Activated gamma-delta T cell treated with Interleukin-2 at 50 U/mL for 16 hours (primary cell): Measurements from ENCODE around the gene RBM24.

Experiments used
- DNase-seq: peaks from one replicate; pipeline ENCODE4 v3.0.0-alpha.2; 2020

The RBM24 gene

DNA sequence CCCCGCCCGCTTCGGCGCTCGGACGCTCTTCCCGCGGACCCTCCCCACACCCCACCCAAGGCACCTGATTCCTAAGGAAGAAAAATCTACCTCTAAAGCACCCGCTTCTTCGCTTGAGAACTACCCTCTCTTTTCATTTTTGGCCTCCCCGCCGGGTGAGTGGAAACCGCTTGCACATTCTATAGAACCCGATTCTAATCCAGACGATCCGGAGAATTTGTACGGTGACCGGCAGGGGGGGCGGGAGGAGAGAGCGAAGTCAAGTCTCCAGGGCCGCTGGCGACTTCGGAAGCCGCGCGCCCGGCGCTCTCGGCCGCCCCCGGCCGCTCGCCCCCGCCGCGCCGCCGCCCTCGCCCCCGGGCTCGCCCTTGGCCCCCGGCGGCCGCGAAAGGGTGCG is at the start of gene RBM24:
RBM24 (plus strand) TSS at position 262 of the 397 bp plus-strand sequence. CDS start 221 bp downstream, outside the sequence.
- no peak for DNase-seq

- DNase-seq = no peak
Measured at GRCh38 chr6:17233531-17233930, 47.6 kb upstream of the RBM24 start.

GRCh38 chr6:17237246-17237645 is 43.9 kb upstream of the RBM24 start:
- DNase-seq = no peak

DNA sequence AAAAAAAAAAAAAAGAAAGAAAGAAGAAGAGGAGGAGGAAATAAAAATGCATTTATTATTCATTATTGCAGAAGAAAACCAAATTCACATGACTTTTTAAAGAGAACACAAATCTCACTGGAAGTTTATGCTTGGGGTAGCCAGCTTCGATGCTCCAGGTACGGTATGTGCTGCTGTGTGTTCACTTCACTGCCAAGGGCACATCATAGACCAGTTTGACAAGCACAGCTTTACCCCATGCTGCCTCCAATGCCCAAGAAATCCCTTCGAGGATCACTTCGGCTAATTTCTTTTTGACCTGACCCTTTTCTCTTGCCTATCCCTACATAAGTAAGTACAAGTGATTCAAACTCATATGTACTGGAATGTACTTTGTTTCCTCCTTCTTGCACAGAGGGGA is 41.9 kb upstream of the RBM24 start:
- no peak for DNase-seq

GRCh38 chr6:17240803-17241500 is 40.2 kb upstream of the RBM24 start:
- DNase-seq = no peak

DNA sequence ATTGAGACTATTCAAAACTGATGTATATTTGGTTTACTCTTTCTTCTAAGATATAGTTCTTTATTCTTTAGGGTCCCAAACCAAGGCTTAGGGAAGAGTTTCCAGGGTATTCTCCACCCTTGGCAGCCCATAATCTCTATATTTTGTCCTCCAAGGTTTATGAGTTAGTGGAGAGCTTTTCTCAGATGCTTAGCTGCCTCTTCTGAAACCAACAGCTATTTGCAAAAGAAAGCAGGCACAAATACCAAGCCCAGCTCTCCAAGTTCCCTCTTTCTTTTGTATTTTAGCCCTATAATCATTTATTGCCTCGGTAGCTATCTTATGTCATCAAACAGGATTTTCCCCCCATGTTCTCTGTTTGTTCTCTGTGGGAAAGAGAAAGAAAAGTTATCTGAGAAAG is 39.1 kb upstream of the RBM24 start:
- DNase-seq = no peak

DNA sequence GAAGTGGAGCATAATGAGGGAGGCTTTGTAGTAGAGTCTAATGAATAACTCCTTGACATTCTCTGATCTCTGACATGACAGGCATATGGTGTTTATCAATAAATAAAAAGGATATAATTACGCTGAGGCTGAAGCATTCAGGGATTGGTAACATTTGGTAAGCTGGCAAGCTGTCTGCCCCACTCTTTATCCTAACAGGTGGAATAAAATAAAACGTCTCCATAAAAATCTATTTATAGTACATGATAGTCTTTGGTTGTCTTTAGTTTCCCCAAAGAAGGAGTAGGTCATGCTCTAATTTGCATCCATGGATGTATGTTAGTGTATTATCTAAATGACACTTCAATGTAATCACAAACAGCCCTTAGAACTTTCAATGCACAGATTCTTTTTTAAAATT is 30.9 kb upstream of the RBM24 start:
- no peak for DNase-seq

- DNase-seq = no peak
Measured at GRCh38 chr6:17251953-17252352, 29.2 kb upstream of the RBM24 start.

- no peak for DNase-seq
Measured at GRCh38 chr6:17258749-17259148, 22.4 kb upstream of the RBM24 start.

- no peak for DNase-seq
Measured at GRCh38 chr6:17265570-17265969, 15.6 kb upstream of the RBM24 start.

DNA sequence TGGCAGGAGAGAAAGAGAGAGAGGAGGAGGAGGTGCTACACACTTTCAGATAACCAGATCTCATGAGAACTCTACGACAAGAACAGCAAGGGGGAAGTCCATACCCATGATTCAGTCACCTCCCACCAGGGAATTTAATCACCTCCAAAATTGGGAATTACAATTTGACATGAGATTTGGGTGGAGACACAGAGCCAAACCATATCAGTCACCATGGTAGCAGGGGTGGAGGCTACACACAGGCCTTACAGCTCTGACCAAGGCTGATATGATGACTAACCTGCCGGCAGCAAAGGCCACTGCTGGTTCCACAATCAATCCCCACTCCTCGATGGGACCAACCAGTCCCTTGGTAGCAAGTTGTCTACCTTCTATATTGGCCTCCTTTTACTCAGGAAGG is 13.6 kb upstream of the RBM24 start:
- DNase-seq = no peak

DNA sequence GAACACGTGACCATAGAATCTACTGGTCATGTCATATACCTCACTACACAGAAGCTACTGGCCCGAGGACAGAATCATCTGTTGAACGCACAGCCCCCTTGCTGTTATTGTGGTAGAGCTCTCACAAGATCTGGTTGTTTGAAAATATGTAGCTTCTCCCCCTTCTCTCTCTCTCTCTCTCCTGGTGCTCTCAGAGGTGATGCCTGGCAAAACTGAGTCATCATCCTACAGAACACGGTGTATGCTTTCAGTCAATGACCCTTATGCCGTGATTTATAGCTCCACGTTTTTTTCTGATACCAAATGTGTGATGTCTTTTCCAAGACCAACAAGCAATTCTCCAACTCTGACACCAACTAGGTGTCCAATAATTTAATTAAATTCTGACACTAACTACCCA is 13.0 kb upstream of the RBM24 start:
- no peak for DNase-seq

GRCh38 chr6:17269840-17270239 is 11.3 kb upstream of the RBM24 start:
- DNase-seq = no peak

- DNase-seq = no peak
Measured at GRCh38 chr6:17271628-17272027, 9.5 kb upstream of the RBM24 start.

DNA sequence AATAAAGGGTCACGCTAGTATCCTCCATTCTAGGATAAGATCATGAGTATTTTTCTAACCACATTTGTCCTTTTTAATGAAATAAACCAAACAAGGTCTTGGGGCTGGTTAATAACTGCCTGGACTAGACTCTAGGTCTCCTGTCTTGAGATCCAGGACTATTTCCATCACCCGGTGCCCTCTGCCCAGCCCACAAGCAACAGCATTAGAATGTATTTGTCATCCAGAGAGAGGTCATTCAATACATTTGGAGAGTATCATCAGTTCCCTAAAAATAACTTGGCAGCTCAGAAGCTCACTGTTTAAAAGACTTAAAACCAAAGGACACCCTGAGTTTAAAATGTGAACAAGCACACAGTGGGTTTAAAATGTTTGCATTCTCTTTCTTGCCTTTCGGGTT is 4.4 kb upstream of the RBM24 start:
- DNase-seq = no peak

- DNase-seq = no peak
Measured at GRCh38 chr6:17277256-17277655, 3.9 kb upstream of the RBM24 start.

DNA sequence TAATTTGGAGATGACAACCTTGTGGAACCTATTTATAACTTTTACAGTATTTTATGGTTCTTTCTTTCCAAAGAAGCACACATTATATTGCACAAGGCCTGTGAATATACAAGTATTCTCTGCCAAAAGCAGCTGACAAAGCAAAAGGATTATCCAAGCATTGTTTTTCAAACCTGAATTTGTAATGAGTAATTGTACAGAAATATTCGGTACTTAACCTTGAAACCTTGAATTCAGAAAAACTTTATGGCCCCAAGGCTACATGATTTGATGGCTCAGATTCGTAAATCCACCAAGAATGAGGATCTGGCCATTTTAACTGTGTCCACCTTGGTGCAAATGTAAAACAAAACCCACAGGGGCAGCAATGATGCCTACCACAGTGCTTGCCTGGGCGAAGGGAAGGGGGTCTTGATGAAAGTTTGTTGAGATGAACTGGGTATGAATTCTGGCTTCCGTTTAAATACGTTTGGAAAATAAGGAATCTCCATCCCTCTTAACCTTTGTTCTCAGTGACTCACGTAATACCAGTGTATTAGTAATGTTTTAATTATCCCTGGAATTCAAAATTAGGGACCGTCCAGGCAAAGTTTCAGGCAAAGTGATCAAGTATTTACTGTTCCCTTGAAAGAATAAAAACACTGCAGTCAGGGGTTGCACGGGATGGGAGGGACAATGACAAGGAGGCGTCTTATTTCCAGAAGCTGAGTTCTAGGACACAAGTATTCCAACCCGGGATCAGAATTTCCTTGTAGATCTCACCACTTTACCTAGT is 2.7 kb upstream of the RBM24 start:
- DNase-seq = no peak

- DNase-seq = no peak
Measured at GRCh38 chr6:17280138-17280537, 1.0 kb upstream of the RBM24 start.

GRCh38 chr6:17280552-17281090 is 540 bp upstream of the RBM24 start:
- no peak for DNase-seq

- no peak for DNase-seq
Measured at GRCh38 chr6:17281497-17282481, 628 bp downstream of the RBM24 start.

DNA sequence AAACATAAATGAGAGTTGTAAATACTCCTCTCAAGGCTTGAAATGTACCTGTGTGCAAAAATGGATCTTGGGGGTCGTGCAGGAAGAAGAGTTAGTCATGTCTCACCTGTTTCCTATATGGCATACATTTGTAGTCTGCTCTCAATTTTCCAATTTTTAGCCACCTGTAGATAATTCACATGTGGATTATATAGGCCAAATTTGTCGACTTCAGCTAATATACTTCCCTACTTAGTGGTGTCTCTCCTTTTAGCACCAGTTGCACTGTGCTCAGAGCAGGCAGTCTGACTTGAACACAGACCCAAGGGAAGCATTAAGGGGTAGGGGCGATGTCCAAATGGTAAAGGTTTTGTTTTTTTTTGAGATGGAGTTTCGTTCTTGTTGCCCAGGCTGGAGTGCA is 1.9 kb downstream of the RBM24 start:
- DNase-seq = no peak

- DNase-seq = no peak
Measured at GRCh38 chr6:17289630-17290061, 8.5 kb downstream of the RBM24 start.

GRCh38 chr6:17291778-17292177 is 10.6 kb downstream of the RBM24 start:
- DNase-seq = no peak
